Astrocyte of the spinal cord (primary cell): ENCODE results near the gene PTPRU.

ENCODE experiments used
- DNase-seq: peaks from one replicate; pipeline ENCODE4 v3.0.0; 2011; ENCODE audit warnings: low read depth, low spot score
- H3K4me3 ChIP-seq: 2 replicates; pipeline ENCODE4 v1.5.1; 2011; ENCODE audit warnings: low read depth, mild to moderate bottlenecking, low read length, moderate library complexity
- in situ Hi-C: cut with HindIII; loops from 2 replicates; pipeline ENCODE4 v1.10.0; 2017; ENCODE audit warnings: low sequenced_read_pairs
- TF ChIP-seq, protein P1 (sequence below): IDR thresholded peaks from 2 replicates; pipeline ENCODE4 v1.5.1; 2012; ENCODE audit warnings: low read depth, mild to moderate bottlenecking, low read length, inconsistent platforms

The PTPRU gene

DNA sequence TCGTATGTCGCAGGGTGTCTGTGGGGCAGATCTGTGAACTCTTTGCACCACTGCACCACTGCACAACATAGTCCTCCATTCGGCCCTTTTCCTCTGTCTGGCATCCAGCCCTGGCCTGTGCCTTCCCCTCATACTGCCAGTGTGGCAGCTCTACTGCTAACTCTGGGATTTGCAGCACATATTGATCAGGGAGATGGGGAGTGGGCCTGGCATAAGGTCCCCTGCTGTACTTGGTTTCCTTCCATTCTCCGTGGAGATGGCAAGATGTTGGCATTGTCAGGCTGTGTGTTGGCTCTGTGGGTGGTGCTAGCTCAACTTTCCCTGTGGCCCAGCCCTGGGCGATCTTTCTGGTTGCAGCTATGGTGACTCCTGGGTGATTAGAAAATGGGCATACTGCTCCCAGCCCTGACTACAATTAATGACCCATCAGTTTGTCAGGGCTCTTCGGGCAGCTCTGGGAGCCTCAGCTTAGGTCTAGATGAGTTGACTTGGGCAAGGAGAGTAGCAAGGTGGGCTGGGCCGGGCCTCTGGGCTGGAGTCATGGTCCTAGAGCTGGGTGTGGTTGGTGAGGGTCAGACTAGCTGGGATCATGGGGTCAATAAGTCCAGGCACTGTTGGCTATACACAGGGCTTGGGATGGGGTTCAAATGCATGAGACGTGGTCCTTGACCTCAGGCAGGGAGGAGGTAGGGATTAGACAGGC lies 11.4 kb downstream of the PTPRU start:
- H3K4me3 ChIP-seq: no peak overlapping the region
- in situ Hi-C loops: loop anchor here (25.0 kb wide), 3 partner anchors 140 to 1665 kb away; partner anchors contain the start of gene SDC3
- no peak for DNase-seq
- TF ChIP-seq, protein P1, sequence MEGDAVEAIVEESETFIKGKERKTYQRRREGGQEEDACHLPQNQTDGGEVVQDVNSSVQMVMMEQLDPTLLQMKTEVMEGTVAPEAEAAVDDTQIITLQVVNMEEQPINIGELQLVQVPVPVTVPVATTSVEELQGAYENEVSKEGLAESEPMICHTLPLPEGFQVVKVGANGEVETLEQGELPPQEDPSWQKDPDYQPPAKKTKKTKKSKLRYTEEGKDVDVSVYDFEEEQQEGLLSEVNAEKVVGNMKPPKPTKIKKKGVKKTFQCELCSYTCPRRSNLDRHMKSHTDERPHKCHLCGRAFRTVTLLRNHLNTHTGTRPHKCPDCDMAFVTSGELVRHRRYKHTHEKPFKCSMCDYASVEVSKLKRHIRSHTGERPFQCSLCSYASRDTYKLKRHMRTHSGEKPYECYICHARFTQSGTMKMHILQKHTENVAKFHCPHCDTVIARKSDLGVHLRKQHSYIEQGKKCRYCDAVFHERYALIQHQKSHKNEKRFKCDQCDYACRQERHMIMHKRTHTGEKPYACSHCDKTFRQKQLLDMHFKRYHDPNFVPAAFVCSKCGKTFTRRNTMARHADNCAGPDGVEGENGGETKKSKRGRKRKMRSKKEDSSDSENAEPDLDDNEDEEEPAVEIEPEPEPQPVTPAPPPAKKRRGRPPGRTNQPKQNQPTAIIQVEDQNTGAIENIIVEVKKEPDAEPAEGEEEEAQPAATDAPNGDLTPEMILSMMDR: no peak

DNA sequence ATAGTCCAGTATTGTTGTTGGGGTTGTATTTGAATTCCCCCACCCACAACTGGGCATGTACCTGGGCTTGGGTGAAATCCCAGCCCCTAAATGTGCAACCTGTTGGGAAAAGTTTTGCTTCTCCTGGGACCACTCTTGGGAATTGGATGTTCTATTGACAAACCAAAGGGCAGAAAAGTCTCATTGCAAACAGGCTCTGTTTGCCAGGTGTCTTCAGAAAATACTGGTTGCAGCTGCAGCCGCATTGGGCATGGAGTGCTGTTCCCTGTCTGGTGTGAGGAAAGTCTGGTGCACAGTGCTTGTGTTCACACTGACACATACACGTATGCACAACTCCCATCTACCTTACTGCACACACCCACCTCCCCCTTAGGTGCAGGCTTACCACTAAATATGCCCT lies 12.1 kb downstream of the PTPRU start:
- in situ Hi-C loops: loop anchor here (25.0 kb wide), 3 partner anchors 139 to 1664 kb away; partner anchors contain the start of gene SDC3
- TF ChIP-seq, protein P1: no peak
- H3K4me3 ChIP-seq: no peak overlapping the region
- DNase-seq: no peak

DNA sequence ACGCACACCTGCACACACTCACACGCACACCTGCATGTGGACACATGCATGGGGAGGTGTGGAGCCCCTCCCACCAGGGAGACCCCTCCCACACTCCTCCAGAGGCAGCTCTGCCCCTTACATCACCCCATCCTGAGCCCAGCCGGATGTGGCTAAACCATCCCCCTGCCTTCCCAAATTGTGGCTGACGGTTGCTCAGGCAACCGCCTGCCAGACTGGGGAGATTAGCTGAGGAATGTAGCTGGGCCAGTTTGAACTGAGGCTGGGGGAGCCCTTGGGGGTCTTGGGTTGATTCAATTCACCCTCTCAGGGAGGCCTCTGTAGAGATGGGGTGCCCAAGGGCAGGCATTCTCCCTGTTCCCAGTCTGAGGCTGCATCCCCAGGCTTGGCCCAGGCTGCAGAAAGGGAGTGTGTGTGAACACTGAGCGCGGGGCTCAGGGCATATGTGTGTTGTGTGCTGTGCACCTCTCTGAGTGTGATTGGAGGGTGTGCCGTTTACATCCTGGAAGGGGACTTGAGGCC lies 12.9 kb downstream of the PTPRU start:
- in situ Hi-C loops: loop anchor here (25.0 kb wide), 3 partner anchors 138 to 1663 kb away; partner anchors contain the start of gene SDC3
- TF ChIP-seq, protein P1: no peak
- H3K4me3 ChIP-seq: no peak overlapping the region
- peak; percentile 57 for DNase-seq

DNA sequence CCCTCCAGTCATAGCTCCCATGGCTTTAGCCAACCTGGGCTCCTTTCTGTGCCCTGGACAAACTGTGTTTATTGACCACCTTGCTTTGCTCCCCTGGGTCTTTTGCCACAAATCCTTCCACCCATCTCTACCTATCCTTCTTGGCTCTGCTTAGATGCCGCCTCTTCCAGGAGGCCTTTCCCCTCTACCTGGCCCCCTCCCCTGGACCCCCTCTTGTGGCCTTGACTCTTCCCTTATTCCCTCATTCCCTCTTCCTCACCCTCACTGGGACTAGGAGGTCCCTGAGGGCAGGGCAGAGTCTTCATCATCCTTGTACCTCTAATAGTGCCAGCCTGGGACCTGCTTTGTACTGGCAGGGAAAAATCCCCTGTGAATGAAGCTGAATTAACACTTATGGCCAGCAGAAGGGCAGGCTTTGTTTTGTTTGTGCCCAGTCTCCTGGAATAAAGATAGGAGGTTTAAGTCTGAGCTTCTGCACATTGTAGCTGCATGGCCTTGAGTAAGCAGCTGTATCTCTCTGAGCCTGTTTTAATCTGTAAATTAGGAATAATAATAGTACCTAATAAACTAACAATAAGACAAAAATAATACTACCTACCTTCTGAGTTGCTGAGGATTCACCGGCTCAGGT lies 13.7 kb downstream of the PTPRU start:
- in situ Hi-C loops: loop anchor here (25.0 kb wide), 3 partner anchors 137 to 1662 kb away; partner anchors contain the start of gene SDC3
- no peak overlapping the region for H3K4me3 ChIP-seq
- TF ChIP-seq, protein P1: no peak
- DNase-seq: no peak

DNA sequence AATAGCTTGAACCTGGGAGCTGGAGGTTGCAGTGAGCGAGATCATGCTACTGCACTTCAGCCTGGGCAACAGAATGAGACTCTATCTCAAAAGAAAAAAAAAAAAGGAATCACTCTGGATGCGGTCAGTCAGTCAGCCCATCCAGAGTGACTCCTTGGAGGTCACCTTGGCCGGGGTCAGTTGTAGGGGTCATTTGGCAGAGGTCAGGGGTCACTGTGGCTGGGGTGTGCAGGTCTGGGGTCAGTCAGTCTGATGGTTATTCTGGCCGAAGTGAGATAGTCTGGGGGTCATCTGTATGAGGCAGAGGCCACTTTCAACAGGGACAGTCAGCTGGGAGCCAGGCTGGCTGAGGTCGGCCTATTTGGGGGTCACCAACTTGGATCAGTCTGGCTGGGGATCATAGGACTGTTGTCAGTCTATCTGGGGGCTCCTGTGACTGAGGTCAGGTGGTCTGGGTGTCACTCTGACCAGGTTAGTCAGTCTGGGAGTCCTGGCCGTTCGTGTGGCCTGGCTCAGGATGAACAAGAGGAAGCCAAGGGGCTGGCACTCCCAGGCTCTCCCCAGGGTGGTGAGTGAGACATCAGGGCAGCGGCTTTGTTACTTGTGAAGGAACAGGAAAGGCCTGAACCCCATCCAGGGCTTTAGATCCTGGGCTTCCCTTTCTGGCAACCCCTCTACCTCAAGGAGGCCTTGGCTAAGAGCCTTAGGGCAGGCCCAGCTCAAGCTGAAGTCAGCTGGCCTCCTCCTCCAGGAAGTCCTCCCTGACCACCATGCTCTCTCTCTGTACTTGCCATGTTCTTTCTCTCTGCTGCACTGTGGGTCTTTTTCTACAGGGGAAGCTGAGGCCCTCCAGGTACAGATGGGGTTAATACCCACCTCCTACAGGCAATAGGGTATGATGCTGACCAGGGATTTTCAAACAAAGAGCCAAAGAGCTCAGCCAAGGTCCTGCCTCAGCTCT lies 15.1 kb downstream of the PTPRU start:
- TF ChIP-seq, protein P1: no peak
- in situ Hi-C loops: no loop called here
- no peak for DNase-seq
- H3K4me3 ChIP-seq: no peak overlapping the region

DNA sequence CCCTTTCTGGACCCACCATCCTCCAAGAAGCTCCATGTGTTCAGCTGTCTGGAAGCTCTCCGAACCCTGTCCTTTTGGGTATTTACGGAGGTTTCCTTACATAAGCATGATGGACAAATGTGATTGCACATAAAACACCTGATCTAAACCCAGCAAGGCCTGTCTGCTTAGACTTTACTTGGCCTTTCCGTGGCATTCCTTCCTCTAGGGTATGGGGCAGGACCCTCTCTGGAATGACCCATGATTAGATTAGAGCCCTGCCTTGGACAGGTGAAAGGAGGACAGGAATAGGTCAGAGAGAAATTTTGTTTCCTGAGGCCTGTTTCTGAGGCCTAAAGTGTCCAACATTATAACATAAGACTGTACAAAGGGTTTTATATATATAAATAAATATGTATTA lies 16.9 kb downstream of the PTPRU start:
- DNase-seq: no peak
- in situ Hi-C loops: no loop called here
- no peak overlapping the region for H3K4me3 ChIP-seq
- TF ChIP-seq, protein P1: no peak
